HG03045 (cell line): ENCODE results near the gene INTS12.
"Not testable (repeated sequence)": the region's sequence is repeated elsewhere in the genome, so short reads cannot be mapped to it uniquely, and the experiment has no call there.

Experiments used
- ATAC-seq: cut with Tn5 transposase; IDR thresholded peaks from one replicate; pipeline ENCODE4 v1.9.1; 2021; ENCODE audit warnings: mild to moderate bottlenecking, moderate library complexity; ENCODE audit not compliant: unreplicated experiment

The INTS12 gene

GRCh38 chr4:105708181-105709080 lies at the start of gene INTS12, which contains the start of gene GSTCD:
Gene INTS12, minus strand, starts transcription at chr4:105708689. Its CDS starts 8,684 bp downstream, at chr4:105700005.
Gene GSTCD, plus strand, starts transcription at chr4:105708784. Its CDS starts 8,830 bp downstream, at chr4:105717614.
- peak; percentile 86 for ATAC-seq

- no peak for ATAC-seq
These were observed 46.9 kb upstream of the INTS12 start for GRCh38 chr4:105755375-105755774.

DNA sequence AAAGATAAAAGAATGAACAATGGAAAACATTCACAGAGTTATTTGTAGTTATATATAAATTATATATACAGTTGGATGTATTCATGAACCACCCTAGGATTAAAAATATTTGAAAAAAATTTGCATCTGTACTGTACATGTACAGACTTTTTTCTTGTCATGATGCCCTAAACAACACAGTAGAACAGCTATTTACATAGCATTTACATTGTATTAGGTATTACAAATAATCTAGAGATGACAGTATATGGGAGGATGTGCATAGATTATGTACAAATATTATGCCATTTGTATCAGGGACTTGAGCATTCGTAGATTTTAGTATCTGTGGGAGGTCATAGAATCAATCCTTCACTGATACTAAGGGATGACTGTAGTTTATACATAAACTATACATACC lies 44.9 kb upstream of the INTS12 start:
- no peak for ATAC-seq

GRCh38 chr4:105751718-105752299 lies 43.3 kb upstream of the INTS12 start:
- no peak for ATAC-seq

DNA sequence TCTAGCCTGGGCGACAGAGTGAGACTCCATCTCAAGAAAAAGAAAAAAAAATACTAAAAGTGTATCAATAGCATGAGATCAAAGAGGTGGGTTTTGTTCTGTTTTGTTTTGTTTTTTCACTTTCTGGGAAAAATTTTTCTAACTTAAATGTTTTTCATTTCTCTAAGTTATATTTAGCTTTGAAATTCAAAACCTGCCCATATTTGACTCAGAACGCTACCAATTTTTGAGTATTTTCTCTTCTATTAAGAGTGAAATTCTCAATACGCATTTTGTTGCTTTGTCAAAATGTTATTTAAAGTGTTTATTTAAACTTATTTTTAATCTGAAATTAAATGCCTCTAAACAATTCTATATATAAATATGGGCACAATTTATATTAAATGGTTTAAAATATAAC lies 39.7 kb upstream of the INTS12 start:
- no peak for ATAC-seq

GRCh38 chr4:105741548-105741947 lies 33.1 kb upstream of the INTS12 start:
- ATAC-seq = no peak

DNA sequence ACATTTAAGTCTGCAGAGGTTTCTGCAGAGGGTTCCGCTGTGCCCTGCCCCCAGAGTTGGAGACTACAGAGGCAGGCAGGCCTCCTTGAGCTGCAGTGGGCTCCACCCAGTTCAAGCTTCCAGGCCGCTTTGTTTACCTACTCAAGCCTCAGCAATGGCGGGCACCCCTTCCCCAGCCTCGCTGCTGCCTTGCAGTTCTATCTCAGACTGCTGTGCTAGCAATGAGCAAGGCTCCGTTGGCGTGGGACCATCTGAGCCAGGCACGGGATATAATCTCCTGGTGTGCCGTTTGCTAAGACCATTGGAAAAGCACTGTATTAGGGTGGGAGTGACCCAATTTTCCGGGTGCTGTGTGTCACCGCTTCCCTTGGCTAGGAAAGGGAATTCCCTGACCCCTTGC lies 26.7 kb upstream of the INTS12 start:
- not testable (repeated sequence) for ATAC-seq

GRCh38 chr4:105729895-105730294 lies 21.4 kb upstream of the INTS12 start:
- ATAC-seq = not testable (repeated sequence)

GRCh38 chr4:105725623-105726022 lies 17.1 kb upstream of the INTS12 start:
- ATAC-seq = no peak

GRCh38 chr4:105719204-105719603 lies 10.7 kb upstream of the INTS12 start:
- no peak for ATAC-seq

GRCh38 chr4:105715692-105716278 lies 7.3 kb upstream of the INTS12 start:
- no peak for ATAC-seq

DNA sequence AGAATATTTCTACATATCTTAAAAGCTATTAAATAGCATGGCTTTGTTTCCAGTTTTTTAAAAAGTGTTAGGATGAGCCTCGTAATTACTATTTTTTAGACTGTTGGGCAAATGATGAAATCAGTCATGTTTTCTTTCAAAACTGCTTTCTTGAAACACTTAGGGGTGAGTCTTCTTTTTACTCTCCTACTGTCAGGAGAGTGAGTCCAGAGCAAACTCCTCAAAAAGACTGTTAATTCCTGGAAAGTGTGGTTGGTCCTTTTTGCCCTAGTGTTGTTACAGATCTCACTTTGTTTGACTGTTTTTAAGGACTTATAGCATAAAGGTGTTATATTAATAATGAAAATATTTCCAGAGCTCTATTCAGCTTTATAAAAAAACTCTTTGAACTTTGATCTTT lies 6.4 kb upstream of the INTS12 start:
- no peak for ATAC-seq

DNA sequence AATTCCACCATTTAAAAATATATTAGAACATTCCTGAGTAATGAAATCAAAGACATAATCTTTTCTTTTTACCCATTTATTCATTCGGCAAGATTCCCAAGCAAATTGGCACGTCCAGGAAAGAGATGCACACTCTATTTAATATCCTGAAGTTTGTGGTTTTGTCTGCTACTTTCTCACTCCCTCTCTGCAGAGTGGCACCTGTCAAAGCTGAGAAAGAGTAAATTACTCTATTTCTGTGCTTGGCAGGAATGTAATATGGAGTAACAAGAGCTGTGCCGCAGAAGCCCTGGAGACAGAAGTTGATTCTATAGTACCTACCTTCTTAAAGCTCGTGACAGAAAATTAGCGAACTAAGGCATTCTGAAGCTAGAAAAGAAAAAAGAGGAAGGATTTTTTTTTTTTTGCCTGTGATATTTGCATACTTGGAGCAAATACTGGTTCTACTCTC lies 5.6 kb upstream of the INTS12 start:
- peak; percentile 64 for ATAC-seq

DNA sequence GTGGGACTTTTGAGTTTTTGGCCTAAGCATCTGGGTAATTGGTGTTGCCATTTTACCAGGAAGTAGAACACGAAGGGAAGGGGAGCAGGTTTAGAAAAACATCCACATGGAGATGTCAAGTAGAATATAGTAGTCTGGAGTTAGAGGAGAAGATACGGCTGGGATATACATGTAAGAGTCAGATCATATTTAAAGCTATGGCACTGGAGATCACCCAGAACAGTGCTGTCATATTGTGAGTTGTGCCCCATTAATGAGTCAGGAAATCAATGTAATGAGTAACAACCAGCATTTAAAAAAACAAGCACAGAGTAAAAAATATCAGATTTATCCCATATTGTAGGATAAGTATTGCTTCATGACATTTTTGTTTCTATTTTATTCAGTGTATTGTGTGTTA lies 4.3 kb upstream of the INTS12 start:
- no peak for ATAC-seq

DNA sequence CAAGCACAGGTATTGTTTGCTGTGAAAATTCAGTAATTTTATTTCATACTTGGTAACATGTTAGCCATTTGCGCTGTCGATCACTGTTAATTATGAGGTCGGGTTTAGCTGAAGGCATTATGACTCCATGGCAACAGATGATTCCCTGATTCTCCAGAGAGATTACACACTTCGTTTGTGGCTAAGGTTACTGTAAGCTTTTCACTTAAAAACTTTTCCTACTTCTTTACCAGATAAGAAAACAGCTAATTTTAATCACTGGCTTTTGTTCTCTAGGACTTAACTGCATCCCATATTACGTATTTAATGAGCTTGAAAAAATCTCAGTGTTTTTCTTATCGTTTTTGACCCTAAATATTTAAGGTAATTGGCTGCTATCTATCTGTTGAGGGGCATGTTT lies 2.2 kb upstream of the INTS12 start:
- no peak for ATAC-seq

GRCh38 chr4:105710012-105710600 lies 1.6 kb upstream of the INTS12 start:
- ATAC-seq = no peak

GRCh38 chr4:105709081-105709450 lies 577 bp upstream of the INTS12 start:
- ATAC-seq = peak; percentile 35

DNA sequence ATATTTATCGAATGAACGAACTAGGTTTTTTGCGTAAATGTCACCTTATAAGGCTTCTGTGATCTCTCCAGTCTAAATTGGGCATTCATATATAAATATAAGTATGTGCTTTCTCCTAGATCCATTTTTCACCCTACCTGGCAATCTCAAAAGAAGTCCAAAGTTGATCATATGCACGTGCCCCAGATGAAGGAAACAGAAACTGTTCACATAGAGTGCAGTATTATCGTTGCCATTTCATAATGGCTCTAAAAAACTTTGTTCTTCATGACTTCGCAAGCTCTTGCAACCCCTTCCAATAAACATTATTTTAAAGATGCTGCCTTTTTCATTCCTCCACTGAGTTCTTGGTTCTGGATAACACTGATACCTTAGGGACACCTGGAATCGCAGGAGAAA lies 708 bp downstream of the INTS12 start:
- ATAC-seq = no peak

DNA sequence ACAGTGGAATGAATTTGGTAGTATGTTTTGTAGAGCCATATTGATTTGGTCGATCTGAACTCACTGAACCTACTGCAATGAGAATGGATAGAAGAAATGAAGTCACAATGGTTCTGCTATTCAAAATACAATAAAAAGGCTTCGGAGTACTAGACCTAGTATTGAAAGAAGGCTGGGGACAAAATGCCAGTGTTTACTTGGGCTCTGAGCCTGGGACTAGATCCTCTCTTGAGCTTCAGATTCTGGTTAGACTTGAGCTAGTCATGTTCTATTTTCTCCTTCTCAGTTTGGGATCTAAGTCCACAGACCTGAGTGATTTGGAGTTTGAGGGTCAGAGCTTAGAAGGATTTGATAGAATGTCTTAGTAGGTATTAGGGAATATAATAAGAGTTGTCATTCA lies 9.9 kb downstream of the INTS12 start:
- ATAC-seq = no peak

DNA sequence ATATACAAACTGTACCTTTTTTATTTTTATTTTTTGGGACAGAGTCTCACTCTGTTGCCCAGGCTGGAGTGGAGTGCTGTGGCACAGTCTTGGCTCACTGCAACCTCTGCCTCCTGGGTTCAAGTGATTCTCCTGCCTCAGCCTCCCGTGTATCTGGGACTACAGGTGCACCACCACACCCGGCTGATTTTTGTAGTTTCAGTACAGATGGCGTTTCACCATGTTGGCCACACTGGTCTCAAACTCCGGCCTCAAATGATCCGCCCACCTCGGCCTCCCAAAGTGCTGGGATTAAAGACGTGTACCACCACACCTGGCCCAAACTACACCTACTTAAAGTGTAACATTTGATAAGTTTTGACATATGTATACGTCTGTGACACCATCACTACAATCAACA lies 12.7 kb downstream of the INTS12 start:
- not testable (repeated sequence) for ATAC-seq

DNA sequence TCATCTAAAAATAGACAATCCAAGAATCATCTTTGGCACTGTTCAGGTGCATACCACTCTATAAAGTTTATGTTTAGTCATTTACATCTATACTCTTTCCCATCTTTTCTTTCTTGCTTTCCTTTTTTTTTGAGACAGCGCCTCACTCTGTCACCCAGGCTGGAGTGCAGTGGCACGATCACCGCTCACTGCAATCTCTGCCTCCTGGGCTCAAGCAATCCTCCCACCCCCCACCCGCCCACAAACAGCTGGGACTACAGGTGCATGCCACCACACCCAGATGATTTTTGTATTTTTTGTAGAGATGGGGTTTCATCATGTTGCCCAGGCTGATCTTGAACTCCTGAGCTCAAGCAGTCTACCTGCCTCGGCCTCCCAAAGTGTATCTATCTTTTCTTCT lies 13.7 kb downstream of the INTS12 start:
- not testable (repeated sequence) for ATAC-seq
